WTC11 (cell line): ENCODE measurements around the gene SLIT3. TPM values are rescaled to one million over a fixed set of nuclear protein-coding genes. Genes with fewer than 3 reads are reported as not detected.

Experiments used
- ATAC-seq: fragments of 200-7000 bp; cut with Tn5 transposase; 2 replicates; pipeline ENCODE4 v1.10.0; 2021; ENCODE audit warnings: mild to moderate bottlenecking, moderate library complexity
- CTCF ChIA-PET: fragments of 300-600 bp; sonication (Branson Sonifier 250); formaldehyde crosslinking; loops from one replicate; lab custom pipeline; 2021; ENCODE audit warnings: antibody characterized with exemption; lab: Charles Lee
- POLR2A ChIA-PET: fragments of 350-600 bp; sonication (Branson Sonifier 250); formaldehyde crosslinking; loops from one replicate; lab custom pipeline; 2021; ENCODE audit warnings: antibody characterized with exemption; lab: Charles Lee
- DNase-seq: peaks from one replicate; pipeline ENCODE4 v3.0.0; 2021; ENCODE audit warnings: low spot score
- H3K27ac Mint-ChIP-seq: 2 replicates; pipeline ENCODE4 v1.8.0; 2021; ENCODE audit warnings: mixed read lengths
- H3K27me3 Mint-ChIP-seq: 2 replicates; pipeline ENCODE4 v1.8.0; 2021; ENCODE audit warnings: low read depth, mild to moderate bottlenecking, moderate library complexity, mixed read lengths
- H3K36me3 Mint-ChIP-seq: 2 replicates; pipeline ENCODE4 v1.8.0; 2021; ENCODE audit warnings: mixed read lengths
- H3K4me1 Mint-ChIP-seq: 2 replicates; pipeline ENCODE4 v1.8.0; 2022; ENCODE audit warnings: mixed read lengths
- H3K4me3 Mint-ChIP-seq: 2 replicates; pipeline ENCODE4 v1.8.0; 2021; ENCODE audit warnings: mild to moderate bottlenecking, moderate library complexity, mixed read lengths
- H3K9me3 Mint-ChIP-seq: 2 replicates; pipeline ENCODE4 v1.8.0; 2021; ENCODE audit warnings: mixed read lengths
- CBFB ChIP-seq: sonication (generic); formaldehyde crosslinking; IDR thresholded peaks from 2 replicates; pipeline ENCODE4 v1.8.1; 2022; ENCODE audit warnings: mild to moderate bottlenecking, low read depth, missing genetic modification reagents
- ELF4 ChIP-seq: sonication (generic); formaldehyde crosslinking; IDR thresholded peaks from 2 replicates; pipeline ENCODE4 v1.8.1; 2022; ENCODE audit warnings: low read depth, mild to moderate bottlenecking, moderate library complexity, missing genetic modification reagents
- EMX1 ChIP-seq: fragments of 250-450 bp; sonication (Bioruptor Pico); IDR thresholded peaks from 2 replicates; pipeline ENCODE4 v1.8.0; 2021; ENCODE audit warnings: mild to moderate bottlenecking
- FOXK1 ChIP-seq: sonication (generic); formaldehyde crosslinking; IDR thresholded peaks from 2 replicates; pipeline ENCODE4 v1.8.0; 2022; ENCODE audit warnings: mild to moderate bottlenecking, moderate library complexity, missing genetic modification reagents
- FOXP1 ChIP-seq: sonication (generic); formaldehyde crosslinking; IDR thresholded peaks from 2 replicates; pipeline ENCODE4 v1.8.0; 2022; ENCODE audit warnings: missing genetic modification reagents, mild to moderate bottlenecking, moderate library complexity, borderline replicate concordance
- IRF2 ChIP-seq: sonication (generic); formaldehyde crosslinking; IDR thresholded peaks from 2 replicates; pipeline ENCODE4 v1.8.0; 2022; ENCODE audit warnings: low read depth, missing genetic modification reagents, borderline replicate concordance
- JAZF1 ChIP-seq: fragments of 250-450 bp; sonication (Bioruptor Pico); IDR thresholded peaks from 2 replicates; pipeline ENCODE4 v1.9.0; 2021; ENCODE audit warnings: moderate library complexity, mild to moderate bottlenecking, inconsistent platforms
- KAT7 ChIP-seq: sonication (generic); formaldehyde crosslinking; IDR thresholded peaks from 2 replicates; pipeline ENCODE4 v1.8.1; 2023; ENCODE audit warnings: missing genetic modification reagents, mild to moderate bottlenecking, borderline replicate concordance
- MXD4 ChIP-seq: fragments of 250-450 bp; sonication (Bioruptor Pico); IDR thresholded peaks from 2 replicates; pipeline ENCODE4 v1.8.0; 2021; ENCODE audit warnings: mild to moderate bottlenecking, moderate library complexity, borderline replicate concordance
- NFATC4 ChIP-seq: fragments of 250-450 bp; sonication (Bioruptor Pico); IDR thresholded peaks from 2 replicates; pipeline ENCODE4 v1.9.0; 2021; ENCODE audit warnings: mild to moderate bottlenecking
- NFE2L1 ChIP-seq: sonication (generic); formaldehyde crosslinking; IDR thresholded peaks from 2 replicates; pipeline ENCODE4 v1.8.1; 2023; ENCODE audit warnings: missing genetic modification reagents
- NR1H2 ChIP-seq: sonication (generic); formaldehyde crosslinking; IDR thresholded peaks from 2 replicates; pipeline ENCODE4 v1.9.0; 2021; ENCODE audit warnings: mild to moderate bottlenecking, moderate library complexity, missing genetic modification reagents
- SMAD3 ChIP-seq: sonication (generic); formaldehyde crosslinking; IDR thresholded peaks from 2 replicates; pipeline ENCODE4 v1.8.0; 2022; ENCODE audit warnings: missing genetic modification reagents, mild to moderate bottlenecking, borderline replicate concordance
- SOX15 ChIP-seq: fragments of 250-450 bp; sonication (Bioruptor Pico); IDR thresholded peaks from 2 replicates; pipeline ENCODE4 v1.9.0; 2021; ENCODE audit warnings: mild to moderate bottlenecking
- TCF7 ChIP-seq: sonication (generic); formaldehyde crosslinking; IDR thresholded peaks from 2 replicates; pipeline ENCODE4 v1.8.0; 2022; ENCODE audit warnings: mild to moderate bottlenecking, low read depth, missing genetic modification reagents, moderate library complexity
- TEAD1 ChIP-seq: sonication (generic); formaldehyde crosslinking; IDR thresholded peaks from 2 replicates; pipeline ENCODE4 v1.8.0; 2022; ENCODE audit warnings: mild to moderate bottlenecking, missing genetic modification reagents
- ZNF121 ChIP-seq: sonication (generic); formaldehyde crosslinking; IDR thresholded peaks from 2 replicates; pipeline ENCODE4 v1.8.0; 2023; ENCODE audit warnings: missing genetic modification reagents
- ZNF219 ChIP-seq: sonication (generic); formaldehyde crosslinking; IDR thresholded peaks from 2 replicates; pipeline ENCODE4 v1.8.0; 2023; ENCODE audit warnings: missing genetic modification reagents, mild to moderate bottlenecking, borderline replicate concordance
- ZNF317 ChIP-seq: sonication (generic); formaldehyde crosslinking; IDR thresholded peaks from 2 replicates; pipeline ENCODE4 v1.8.1; 2023; ENCODE audit warnings: low read depth, mild to moderate bottlenecking, moderate library complexity, missing genetic modification reagents, borderline replicate concordance
- total RNA-seq: library from RNA; stranded (reverse); gene quantifications from 3 replicates; pipeline ENCODE4 v1.2.3, GENCODE V29; 2021
- TF ChIP-seq, protein P1 (sequence below): fragments of 250-450 bp; sonication (Bioruptor Pico); IDR thresholded peaks from 2 replicates; pipeline ENCODE4 v1.9.0; 2021; ENCODE audit warnings: mild to moderate bottlenecking
- TF ChIP-seq, protein P2 (sequence below): sonication (generic); formaldehyde crosslinking; IDR thresholded peaks from 2 replicates; pipeline ENCODE4 v1.8.1; 2022; ENCODE audit warnings: low read depth, missing genetic modification reagents, borderline replicate concordance
- TF ChIP-seq, protein P3 (sequence below): sonication (generic); formaldehyde crosslinking; IDR thresholded peaks from 2 replicates; pipeline ENCODE4 v1.8.1; 2022; ENCODE audit warnings: missing genetic modification reagents, borderline replicate concordance
- TF ChIP-seq, protein P4 (sequence below): sonication (generic); formaldehyde crosslinking; IDR thresholded peaks from 2 replicates; pipeline ENCODE4 v1.8.0; 2022; ENCODE audit warnings: mild to moderate bottlenecking, missing genetic modification reagents
- TF ChIP-seq, protein P5 (sequence below): sonication (generic); formaldehyde crosslinking; IDR thresholded peaks from 2 replicates; pipeline ENCODE4 v1.8.1; 2023; ENCODE audit warnings: mild to moderate bottlenecking, missing genetic modification reagents
- TF ChIP-seq, protein P6 (sequence below): sonication (generic); formaldehyde crosslinking; conservative IDR thresholded peaks from 2 replicates; pipeline ENCODE4 v1.8.1; 2022; ENCODE audit warnings: mild to moderate bottlenecking, missing genetic modification reagents
- TF ChIP-seq, protein P7 (sequence below): sonication (generic); formaldehyde crosslinking; IDR thresholded peaks from 2 replicates; pipeline ENCODE4 v1.8.0; 2023; ENCODE audit warnings: missing genetic modification reagents
- TF ChIP-seq, protein P8 (sequence below): sonication (generic); formaldehyde crosslinking; IDR thresholded peaks from 2 replicates; pipeline ENCODE4 v1.8.1; 2022; ENCODE audit warnings: mild to moderate bottlenecking, moderate library complexity, missing genetic modification reagents
- TF ChIP-seq, protein P9 (sequence below): sonication (generic); formaldehyde crosslinking; conservative IDR thresholded peaks from 2 replicates; pipeline ENCODE4 v1.8.1; 2023; ENCODE audit warnings: mild to moderate bottlenecking, low read depth, missing genetic modification reagents, moderate library complexity

The SLIT3 gene
- total RNA-seq, 1 experiment from 2014 or later = 1.9 TPM

DNA sequence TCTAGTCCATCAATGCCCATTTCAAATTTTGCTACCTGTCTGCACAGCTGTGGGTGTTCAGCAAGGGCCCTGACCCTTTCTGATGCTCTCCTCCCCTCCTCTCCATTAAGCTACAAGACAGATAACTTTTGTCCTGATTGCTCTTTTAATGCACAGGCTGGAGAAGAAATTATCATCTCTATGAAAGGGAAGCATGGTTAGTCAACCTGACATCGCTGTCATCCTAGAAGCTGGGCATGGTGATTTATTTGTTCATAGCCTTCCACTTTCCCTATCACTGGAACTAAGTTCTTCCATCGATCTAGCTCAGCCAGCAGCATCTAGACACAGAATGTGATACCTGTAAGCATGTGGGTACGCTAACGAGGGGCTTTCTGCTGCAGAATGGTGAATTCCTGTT, 50.1 kb downstream of the SLIT3 start:
- ATAC-seq (no peak), DNase-seq (no peak)
- POLR2A ChIA-PET = no interaction called here
- Mint-ChIP-seq H3K27ac (no peak overlapping the region), H3K9me3 (no peaks in the 10 kb centered on the region), H3K27me3 (no peaks in the 10 kb centered on the region), H3K4me3 (no peak overlapping the region), H3K36me3 (no peaks in the 10 kb centered on the region)
- TF ChIP-seq MXD4 (no peak), CBFB (CRISPR knock-in tag) (no peak), SOX15 (CRISPR knock-in tag) (no peak), NR1H2 (CRISPR knock-in tag) (no peak), EMX1 (no peak), TCF7 (no peak), KAT7 (CRISPR knock-in tag) (no peak), ZNF121 (CRISPR knock-in tag) (no peak), TEAD1 (CRISPR knock-in tag) (no peak), JAZF1 (CRISPR knock-in tag) (no peak), FOXK1 (no peak), IRF2 (no peak), SMAD3 (no peak), NFATC4 (CRISPR knock-in tag) (no peak), FOXP1 (CRISPR knock-in tag) (no peak)
- TF ChIP-seq, protein P1, sequence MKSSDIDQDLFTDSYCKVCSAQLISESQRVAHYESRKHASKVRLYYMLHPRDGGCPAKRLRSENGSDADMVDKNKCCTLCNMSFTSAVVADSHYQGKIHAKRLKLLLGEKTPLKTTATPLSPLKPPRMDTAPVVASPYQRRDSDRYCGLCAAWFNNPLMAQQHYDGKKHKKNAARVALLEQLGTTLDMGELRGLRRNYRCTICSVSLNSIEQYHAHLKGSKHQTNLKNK (CRISPR knock-in tag) = no peak
- TF ChIP-seq, protein P2, sequence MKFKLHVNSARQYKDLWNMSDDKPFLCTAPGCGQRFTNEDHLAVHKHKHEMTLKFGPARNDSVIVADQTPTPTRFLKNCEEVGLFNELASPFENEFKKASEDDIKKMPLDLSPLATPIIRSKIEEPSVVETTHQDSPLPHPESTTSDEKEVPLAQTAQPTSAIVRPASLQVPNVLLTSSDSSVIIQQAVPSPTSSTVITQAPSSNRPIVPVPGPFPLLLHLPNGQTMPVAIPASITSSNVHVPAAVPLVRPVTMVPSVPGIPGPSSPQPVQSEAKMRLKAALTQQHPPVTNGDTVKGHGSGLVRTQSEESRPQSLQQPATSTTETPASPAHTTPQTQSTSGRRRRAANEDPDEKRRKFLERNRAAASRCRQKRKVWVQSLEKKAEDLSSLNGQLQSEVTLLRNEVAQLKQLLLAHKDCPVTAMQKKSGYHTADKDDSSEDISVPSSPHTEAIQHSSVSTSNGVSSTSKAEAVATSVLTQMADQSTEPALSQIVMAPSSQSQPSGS (CRISPR knock-in tag) = no peak
- TF ChIP-seq, protein P3, sequence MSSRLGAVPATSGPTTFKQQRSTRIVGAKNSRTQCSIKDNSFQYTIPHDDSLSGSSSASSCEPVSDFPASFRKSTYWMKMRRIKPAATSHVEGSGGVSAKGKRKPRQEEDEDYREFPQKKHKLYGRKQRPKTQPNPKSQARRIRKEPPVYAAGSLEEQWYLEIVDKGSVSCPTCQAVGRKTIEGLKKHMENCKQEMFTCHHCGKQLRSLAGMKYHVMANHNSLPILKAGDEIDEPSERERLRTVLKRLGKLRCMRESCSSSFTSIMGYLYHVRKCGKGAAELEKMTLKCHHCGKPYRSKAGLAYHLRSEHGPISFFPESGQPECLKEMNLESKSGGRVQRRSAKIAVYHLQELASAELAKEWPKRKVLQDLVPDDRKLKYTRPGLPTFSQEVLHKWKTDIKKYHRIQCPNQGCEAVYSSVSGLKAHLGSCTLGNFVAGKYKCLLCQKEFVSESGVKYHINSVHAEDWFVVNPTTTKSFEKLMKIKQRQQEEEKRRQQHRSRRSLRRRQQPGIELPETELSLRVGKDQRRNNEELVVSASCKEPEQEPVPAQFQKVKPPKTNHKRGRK (CRISPR knock-in tag) = no peak
- TF ChIP-seq, protein P4, sequence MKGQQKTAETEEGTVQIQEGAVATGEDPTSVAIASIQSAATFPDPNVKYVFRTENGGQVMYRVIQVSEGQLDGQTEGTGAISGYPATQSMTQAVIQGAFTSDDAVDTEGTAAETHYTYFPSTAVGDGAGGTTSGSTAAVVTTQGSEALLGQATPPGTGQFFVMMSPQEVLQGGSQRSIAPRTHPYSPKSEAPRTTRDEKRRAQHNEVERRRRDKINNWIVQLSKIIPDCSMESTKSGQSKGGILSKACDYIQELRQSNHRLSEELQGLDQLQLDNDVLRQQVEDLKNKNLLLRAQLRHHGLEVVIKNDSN (CRISPR knock-in tag) = no peak
- TF ChIP-seq, protein P5, sequence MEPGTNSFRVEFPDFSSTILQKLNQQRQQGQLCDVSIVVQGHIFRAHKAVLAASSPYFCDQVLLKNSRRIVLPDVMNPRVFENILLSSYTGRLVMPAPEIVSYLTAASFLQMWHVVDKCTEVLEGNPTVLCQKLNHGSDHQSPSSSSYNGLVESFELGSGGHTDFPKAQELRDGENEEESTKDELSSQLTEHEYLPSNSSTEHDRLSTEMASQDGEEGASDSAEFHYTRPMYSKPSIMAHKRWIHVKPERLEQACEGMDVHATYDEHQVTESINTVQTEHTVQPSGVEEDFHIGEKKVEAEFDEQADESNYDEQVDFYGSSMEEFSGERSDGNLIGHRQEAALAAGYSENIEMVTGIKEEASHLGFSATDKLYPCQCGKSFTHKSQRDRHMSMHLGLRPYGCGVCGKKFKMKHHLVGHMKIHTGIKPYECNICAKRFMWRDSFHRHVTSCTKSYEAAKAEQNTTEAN (CRISPR knock-in tag) = no peak
- TF ChIP-seq, all 79 proteins: peak for 0
- CTCF ChIA-PET = interaction anchor here (0.9 to 1.6 kb wide), 2 partner anchors 14 to 50 kb away, joined by 3 to 5 read pairs; partner anchors contain the start of gene SLIT3
- no peaks in the 10 kb centered on the region for H3K4me1 Mint-ChIP-seq

DNA sequence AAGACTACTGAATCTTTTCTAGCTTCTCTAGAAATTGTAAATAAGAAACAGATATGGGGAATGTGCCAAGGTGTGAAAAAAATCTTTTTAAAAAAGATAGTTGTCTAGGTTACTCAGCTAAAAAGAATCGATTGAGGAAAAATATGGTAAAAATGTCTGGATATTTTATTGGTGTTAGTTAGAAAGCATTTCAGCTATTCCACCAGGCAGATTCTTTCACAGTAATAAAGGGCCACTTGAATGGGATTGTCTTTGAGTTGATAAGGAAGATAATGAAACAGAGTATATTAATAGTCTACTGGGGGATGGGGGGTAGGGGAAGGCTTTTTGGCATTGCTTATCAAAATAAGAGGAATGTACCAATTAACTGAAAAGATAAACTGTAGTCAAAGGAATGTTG, 51.9 kb downstream of the SLIT3 start:
- no peak overlapping the region for H3K4me3 Mint-ChIP-seq
- ChIA-PET CTCF (no interaction called here), POLR2A (no interaction called here)
- ATAC-seq = no peak
- H3K36me3 Mint-ChIP-seq = no peaks in the 10 kb centered on the region
- no peaks in the 10 kb centered on the region for H3K9me3 Mint-ChIP-seq
- H3K27me3 Mint-ChIP-seq = no peaks in the 10 kb centered on the region
- H3K27ac Mint-ChIP-seq = no peak overlapping the region
- DNase-seq = no peak
- H3K4me1 Mint-ChIP-seq = no peaks in the 10 kb centered on the region
- TF ChIP-seq, protein P6, sequence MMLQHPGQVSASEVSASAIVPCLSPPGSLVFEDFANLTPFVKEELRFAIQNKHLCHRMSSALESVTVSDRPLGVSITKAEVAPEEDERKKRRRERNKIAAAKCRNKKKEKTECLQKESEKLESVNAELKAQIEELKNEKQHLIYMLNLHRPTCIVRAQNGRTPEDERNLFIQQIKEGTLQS = no peak
- TF ChIP-seq, protein P7, sequence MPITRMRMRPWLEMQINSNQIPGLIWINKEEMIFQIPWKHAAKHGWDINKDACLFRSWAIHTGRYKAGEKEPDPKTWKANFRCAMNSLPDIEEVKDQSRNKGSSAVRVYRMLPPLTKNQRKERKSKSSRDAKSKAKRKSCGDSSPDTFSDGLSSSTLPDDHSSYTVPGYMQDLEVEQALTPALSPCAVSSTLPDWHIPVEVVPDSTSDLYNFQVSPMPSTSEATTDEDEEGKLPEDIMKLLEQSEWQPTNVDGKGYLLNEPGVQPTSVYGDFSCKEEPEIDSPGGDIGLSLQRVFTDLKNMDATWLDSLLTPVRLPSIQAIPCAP (CRISPR knock-in tag) = no peak
- TF ChIP-seq ZNF219 (CRISPR knock-in tag) (no peak), NFE2L1 (CRISPR knock-in tag) (no peak), IRF2 (no peak), TEAD1 (CRISPR knock-in tag) (no peak), ELF4 (CRISPR knock-in tag) (no peak), ZNF317 (CRISPR knock-in tag) (no peak)
- TF ChIP-seq, protein P8, sequence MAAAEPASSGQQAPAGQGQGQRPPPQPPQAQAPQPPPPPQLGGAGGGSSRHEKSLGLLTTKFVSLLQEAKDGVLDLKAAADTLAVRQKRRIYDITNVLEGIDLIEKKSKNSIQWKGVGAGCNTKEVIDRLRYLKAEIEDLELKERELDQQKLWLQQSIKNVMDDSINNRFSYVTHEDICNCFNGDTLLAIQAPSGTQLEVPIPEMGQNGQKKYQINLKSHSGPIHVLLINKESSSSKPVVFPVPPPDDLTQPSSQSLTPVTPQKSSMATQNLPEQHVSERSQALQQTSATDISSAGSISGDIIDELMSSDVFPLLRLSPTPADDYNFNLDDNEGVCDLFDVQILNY (CRISPR knock-in tag) = no peak
- TF ChIP-seq, protein P9, sequence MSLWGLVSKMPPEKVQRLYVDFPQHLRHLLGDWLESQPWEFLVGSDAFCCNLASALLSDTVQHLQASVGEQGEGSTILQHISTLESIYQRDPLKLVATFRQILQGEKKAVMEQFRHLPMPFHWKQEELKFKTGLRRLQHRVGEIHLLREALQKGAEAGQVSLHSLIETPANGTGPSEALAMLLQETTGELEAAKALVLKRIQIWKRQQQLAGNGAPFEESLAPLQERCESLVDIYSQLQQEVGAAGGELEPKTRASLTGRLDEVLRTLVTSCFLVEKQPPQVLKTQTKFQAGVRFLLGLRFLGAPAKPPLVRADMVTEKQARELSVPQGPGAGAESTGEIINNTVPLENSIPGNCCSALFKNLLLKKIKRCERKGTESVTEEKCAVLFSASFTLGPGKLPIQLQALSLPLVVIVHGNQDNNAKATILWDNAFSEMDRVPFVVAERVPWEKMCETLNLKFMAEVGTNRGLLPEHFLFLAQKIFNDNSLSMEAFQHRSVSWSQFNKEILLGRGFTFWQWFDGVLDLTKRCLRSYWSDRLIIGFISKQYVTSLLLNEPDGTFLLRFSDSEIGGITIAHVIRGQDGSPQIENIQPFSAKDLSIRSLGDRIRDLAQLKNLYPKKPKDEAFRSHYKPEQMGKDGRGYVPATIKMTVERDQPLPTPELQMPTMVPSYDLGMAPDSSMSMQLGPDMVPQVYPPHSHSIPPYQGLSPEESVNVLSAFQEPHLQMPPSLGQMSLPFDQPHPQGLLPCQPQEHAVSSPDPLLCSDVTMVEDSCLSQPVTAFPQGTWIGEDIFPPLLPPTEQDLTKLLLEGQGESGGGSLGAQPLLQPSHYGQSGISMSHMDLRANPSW = no peak
